HL-60 (cell line): ENCODE measurements around the gene POFUT1.

Experiments
- GABPA ChIP-seq: IDR thresholded peaks from 2 replicates; pipeline ENCODE4 v1.6.1; 2012; ENCODE audit warnings: low read depth
- POLR2AphosphoS5 ChIP-seq: IDR thresholded peaks from 2 replicates; pipeline ENCODE4 v1.6.1; 2012; ENCODE audit warnings: low read depth
- TF ChIP-seq, protein P1 (sequence below): IDR thresholded peaks from one replicate; pipeline ENCODE4 v1.5.1; 2011; ENCODE audit warnings: low read length, control low read depth, inconsistent platforms; ENCODE audit not compliant: insufficient read depth

DNA sequence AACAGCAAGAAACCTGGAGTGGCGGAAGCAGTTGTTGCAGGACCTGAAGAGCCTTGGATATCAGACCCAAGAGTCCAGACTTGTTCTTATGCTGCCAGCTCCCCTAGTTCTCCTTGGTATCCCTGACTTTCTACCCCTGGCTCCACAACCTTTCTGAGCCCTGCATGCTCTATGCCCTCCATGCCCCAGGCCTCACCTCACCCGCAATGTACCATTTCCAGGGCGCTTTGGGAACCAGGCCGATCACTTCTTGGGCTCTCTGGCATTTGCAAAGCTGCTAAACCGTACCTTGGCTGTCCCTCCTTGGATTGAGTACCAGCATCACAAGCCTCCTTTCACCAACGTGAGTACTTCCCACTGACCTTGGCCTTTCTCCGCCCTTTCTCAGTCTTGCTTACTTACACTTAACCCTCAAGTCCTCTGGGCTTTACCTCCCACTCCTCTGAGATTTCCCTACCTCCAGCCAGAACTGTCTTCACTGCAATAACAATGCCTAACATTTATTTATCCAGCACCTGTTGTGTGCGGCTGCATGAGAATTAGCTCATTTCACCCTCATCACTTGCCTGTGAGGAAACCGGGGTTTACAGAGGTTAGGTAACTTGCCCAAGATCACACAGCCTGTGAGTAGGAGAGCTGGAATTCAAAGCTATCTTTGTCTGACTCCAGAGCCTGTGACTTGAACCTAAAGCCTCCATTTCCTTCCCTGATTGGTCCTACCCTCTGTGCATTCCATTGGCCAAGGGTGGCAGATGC lies 2.3 kb downstream of the POFUT1 start:
- TF ChIP-seq, protein P1, sequence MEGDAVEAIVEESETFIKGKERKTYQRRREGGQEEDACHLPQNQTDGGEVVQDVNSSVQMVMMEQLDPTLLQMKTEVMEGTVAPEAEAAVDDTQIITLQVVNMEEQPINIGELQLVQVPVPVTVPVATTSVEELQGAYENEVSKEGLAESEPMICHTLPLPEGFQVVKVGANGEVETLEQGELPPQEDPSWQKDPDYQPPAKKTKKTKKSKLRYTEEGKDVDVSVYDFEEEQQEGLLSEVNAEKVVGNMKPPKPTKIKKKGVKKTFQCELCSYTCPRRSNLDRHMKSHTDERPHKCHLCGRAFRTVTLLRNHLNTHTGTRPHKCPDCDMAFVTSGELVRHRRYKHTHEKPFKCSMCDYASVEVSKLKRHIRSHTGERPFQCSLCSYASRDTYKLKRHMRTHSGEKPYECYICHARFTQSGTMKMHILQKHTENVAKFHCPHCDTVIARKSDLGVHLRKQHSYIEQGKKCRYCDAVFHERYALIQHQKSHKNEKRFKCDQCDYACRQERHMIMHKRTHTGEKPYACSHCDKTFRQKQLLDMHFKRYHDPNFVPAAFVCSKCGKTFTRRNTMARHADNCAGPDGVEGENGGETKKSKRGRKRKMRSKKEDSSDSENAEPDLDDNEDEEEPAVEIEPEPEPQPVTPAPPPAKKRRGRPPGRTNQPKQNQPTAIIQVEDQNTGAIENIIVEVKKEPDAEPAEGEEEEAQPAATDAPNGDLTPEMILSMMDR = no peak
- TF ChIP-seq POLR2AphosphoS5 = no peak
- TF ChIP-seq GABPA = no peak
